SKM-1 treated with dmso at 0.1 percent for 144 hours (cell line): ENCODE results near the gene KCNH4.
A peak's percentile ranks its signal among the peaks of the same experiment; 100 is the strongest.

ENCODE experiments used
- DNase-seq: peaks from one replicate; lab custom pipeline; 2025; ENCODE audit not compliant: unreplicated experiment; lab: John Stamatoyannopoulos, UW

KCNH4 gene

GRCh38 chr17:42120161-42120769 lies 60.7 kb downstream of the KCNH4 start:
- no peak for DNase-seq

DNA sequence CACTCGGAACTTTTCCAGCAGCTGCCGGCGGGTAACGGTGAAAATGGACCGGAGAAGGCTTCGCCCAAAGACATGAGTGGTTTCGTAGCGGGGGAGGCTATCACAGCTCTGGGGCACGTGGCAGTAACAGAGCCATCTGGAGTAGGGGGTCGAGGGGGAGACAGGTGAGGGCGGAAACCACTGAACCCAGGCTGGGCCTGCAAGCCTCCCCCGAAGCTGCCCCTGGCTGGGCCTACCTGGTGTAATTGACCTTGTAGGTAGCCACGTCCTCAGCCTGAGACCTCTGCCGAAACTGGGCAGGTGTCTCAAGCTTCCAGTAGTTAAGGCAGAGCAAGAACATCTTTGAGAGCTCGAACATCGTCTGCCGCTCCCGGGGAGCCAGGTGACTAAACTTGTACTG lies 61.6 kb downstream of the KCNH4 start:
- no peak for DNase-seq

- DNase-seq = peak; percentile 6
Observed at GRCh38 chr17:42118545-42118944, 62.4 kb downstream of the KCNH4 start.

DNA sequence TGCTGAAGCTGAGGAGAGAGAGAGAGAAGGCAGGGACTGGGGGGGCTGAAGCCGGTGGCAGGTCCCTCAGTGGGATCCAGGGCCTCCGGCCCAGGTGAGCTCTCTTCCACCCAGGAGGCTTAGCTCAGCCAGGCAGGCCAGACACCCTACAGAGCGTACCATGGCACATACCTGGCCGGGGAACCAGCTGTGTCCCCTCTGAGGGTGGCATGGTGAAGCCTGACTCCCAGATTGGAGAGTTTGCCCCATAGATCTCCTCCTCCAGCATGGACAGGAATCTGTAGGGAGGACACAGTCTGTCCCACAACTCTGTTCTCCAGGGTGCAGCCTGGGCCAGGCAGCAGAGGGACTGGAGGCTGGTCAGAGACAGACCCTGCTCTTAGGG lies 62.8 kb downstream of the KCNH4 start:
- DNase-seq = no peak

- no peak for DNase-seq
Observed at GRCh38 chr17:42117397-42118125, 63.4 kb downstream of the KCNH4 start.

DNA sequence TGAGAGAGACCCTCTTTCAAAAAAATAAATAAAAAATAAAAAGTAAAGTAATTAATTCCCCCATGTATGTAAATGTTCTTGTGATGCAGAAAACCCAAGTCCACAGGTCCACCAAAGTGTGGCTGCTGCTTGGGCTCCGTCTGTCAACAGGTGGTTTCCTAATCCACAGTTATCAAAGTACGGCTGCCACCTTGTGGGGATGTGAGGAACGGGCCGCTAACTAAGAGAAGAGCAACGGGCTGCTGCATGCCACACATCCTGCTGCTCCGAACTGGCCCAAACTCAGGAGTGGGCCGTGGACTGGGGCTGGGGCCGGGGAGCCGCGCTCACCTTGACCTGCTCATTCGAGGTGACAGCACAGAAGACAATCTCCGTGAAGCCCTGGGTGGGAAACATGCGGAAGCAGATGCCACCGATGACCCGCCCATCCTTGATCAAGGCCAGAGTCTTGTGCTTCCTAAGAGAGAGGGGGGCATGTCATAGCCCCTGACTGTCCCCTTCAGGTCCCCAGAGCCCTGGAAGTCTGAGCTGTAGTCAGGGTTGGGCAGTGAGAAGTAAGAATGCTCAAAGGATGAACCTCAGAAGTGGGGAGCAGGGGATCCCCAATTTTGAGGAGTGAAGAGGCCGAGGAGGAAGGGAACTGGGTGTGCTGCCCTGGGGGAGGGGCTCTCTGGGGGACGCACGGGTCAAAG lies 64.1 kb downstream of the KCNH4 start:
- peak; percentile 71 for DNase-seq

- no peak for DNase-seq
Observed at GRCh38 chr17:42114118-42114517, 66.8 kb downstream of the KCNH4 start.

- DNase-seq = no peak
Observed at GRCh38 chr17:42113293-42114069, 67.5 kb downstream of the KCNH4 start.

- DNase-seq = peak; percentile 80
Observed at GRCh38 chr17:42112552-42113176, 68.3 kb downstream of the KCNH4 start, which contains the start of gene DHX58. Gene DHX58, minus strand, starts transcription at chr17:42112714. Its CDS starts 822 bp downstream, at chr17:42111892.

- no peak for DNase-seq
Observed at GRCh38 chr17:42111871-42112551, 68.9 kb downstream of the KCNH4 start.

DNA sequence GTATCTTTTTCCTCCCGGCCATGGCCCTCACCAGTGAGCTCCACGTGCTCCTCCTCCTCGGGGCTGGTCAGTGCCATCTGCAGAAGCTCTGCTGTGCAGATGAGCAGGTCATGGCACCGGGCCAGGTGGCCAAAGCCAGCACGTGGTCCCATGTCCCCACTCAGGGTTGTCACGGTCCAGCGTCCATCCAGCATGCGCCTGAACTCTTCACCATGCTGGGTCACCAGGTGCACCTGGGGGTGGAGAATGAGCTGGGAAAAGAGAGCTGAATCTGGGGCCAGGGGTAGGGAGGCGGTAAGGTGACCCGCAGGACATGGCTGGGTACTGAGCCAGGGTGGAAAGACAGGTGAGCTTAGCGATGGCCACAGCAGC lies 69.7 kb downstream of the KCNH4 start:
- no peak for DNase-seq

GRCh38 chr17:42110301-42111264 lies 70.4 kb downstream of the KCNH4 start:
- no peak for DNase-seq

DNA sequence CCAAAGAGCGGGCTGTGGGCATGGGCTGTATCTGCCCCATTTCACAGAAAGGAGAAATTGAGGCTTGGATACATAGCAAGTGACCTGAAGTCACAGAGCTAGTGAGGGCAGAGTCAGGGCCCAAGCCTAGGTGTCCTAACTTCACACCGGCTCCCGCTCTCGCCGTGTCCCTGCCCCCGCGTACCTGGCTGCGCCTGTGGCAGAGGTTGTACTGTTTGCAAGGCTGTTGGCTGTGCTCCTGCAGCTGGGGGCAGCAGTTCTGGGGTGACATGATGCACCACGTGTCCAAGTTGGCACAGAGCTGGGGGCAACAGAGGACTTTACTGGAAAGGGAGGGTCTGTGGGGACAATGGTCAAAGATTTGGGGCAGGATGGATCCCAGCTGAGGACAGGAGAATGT lies 71.9 kb downstream of the KCNH4 start:
- DNase-seq = no peak

GRCh38 chr17:42107597-42108576 lies 73.1 kb downstream of the KCNH4 start:
- DNase-seq = no peak

GRCh38 chr17:42107124-42107523 lies 73.8 kb downstream of the KCNH4 start:
- DNase-seq = no peak
